Adrenal gland (tissue), 12 donors: Measurements from ENCODE around the gene BACE2. TPM values are rescaled to one million over a fixed set of nuclear protein-coding genes. Genes with fewer than 3 reads are reported as not detected.

ENCODE experiments used
- DNase-seq, 7 donors: peaks; one replicate each; pipeline ENCODE4 v3.0.0-alpha.2; 2019 to 2020
- H3K27ac ChIP-seq, 5 donors: fragments of 200-600 bp; sonication (generic) in 4 of 5; 1 replicate in 3 of 5; 2 replicates in 2 of 5; pipeline versions ENCODE4 v1.5.1 to v1.8.0; 2016 to 2020; ENCODE audit warnings: mild to moderate bottlenecking in 1 of 5
- H3K27me3 ChIP-seq: fragments of 200-600 bp; 2 replicates; pipeline ENCODE4 v1.8.0; 2021
- H3K36me3 ChIP-seq, 2 donors: fragments of 200-600 bp; replicated peaks in 1 of 2; 1 replicate in 1 of 2; 2 replicates in 1 of 2; pipeline versions ENCODE4 v1.5.1 to v1.8.0; 2018 to 2022
- H3K4me1 ChIP-seq, 2 donors: fragments of 200-600 bp; replicated peaks in 1 of 2; 1 replicate in 1 of 2; 2 replicates in 1 of 2; pipeline versions ENCODE4 v1.5.1 to v1.8.0; 2018 to 2021
- H3K4me3 ChIP-seq, 4 donors: fragments of 200-600 bp; sonication (generic) in 3 of 4; one replicate each; pipeline ENCODE4 v1.5.1; 2016 to 2018
- H3K9me3 ChIP-seq, 3 donors: fragments of 200-600 bp; sonication (generic) in 1 of 3; replicated peaks in 1 of 3; 1 replicate in 2 of 3; 2 replicates in 1 of 3; pipeline versions ENCODE4 v1.5.1 to v1.8.0; 2016 to 2021
- CTCF ChIP-seq, 6 experiments: fragments of 450-650 bp in 4 of 6; fragments of 200-600 bp in 2 of 6; sonication (generic) in 1 of 6; IDR thresholded peaks; 1 replicate in 5 of 6; 2 replicates in 1 of 6; pipeline versions ENCODE4 v1.5.1 to v1.8.0; 2016 to 2021; ENCODE audit warnings: antibody characterized with exemption in 6 of 6, mild to moderate bottlenecking in 2 of 6, moderate library complexity in 1 of 6
- POLR2A ChIP-seq, 2 donors: fragments of 450-650 bp; IDR thresholded peaks; one replicate each; pipeline ENCODE4 v1.6.1; 2017; ENCODE audit warnings: antibody characterized with exemption in 2 of 2, mild to moderate bottlenecking in 2 of 2, moderate library complexity in 1 of 2
- WGBS, 4 donors: extraction: QIAGEN DNeasy Blood & Tissue Kit in 2 of 4; methylation state at CpG; one replicate each; pipeline versions ENCODE4 v1.1.5 to v1.1.7; 2013 to 2017; 5-methylcytosine and 5-hydroxymethylcytosine counted together
- intact Hi-C, 2 donors: fragments of 100-400 bp; cut with DNase I; formaldehyde crosslinking; loops; one replicate each; pipeline versions ENCODE4 v1.14.1 to v1.15.0; 2022 to 2023
- polyA plus RNA-seq, 3 donors: library from polyadenylated mRNA; stranded (reverse); fragments of 200-250 nt in 2 of 3; fragments of 350-450 nt in 1 of 3; fragmentation: Illumina TruSeq in 1 of 3; extraction: RNeasy Lipid Tissue Mini Kit (QIAGEN cat#74804) in 1 of 3; gene quantifications; one replicate each; pipeline ENCODE4 v1.2.3, GENCODE V29; 2013 to 2014
- total RNA-seq, 9 donors: library from RNA; depleted of rRNA in 4 of 9; stranded (reverse); fragments of >200 nt in 4 of 9; fragments of 120-200 nt in 1 of 9; fragmentation: NEBNext Ultra II Directional in 1 of 9; extraction: Animal tissue kit (Norgen Biotek cat#: 25700) in 1 of 9; gene quantifications; one replicate each; pipeline versions ENCODE4 v1.1.0 to v1.2.4, GENCODE V29; 2013 to 2023
- donor health status: healthy with polysubstance abuse.
- donor health status: Bipolar disorder and iron deficiency.
- donor health status: DM: yes; HTN: yes; CAD: no.
- donor health status: DM: no; HTN: no; CAD: no.
- donor health status: DM: no; HTN: no; CAD: no.
- donor health status: DM: yes; HTN: yes; CAD: no.

BACE2 gene
- total and polyA plus RNA-seq, 12 donors = 3.9 to 24.4 (median 13.8) TPM

GRCh38 chr21:41317063-41317392 is 149.1 kb downstream of the BACE2 start:
- no peaks in the 10 kb centered on the region for H3K4me1 ChIP-seq
- 6 to 11% (median 11%) methylated on average over 15 to 19 of the region's 19 CpGs for WGBS, 4 donors
- no peaks in the 10 kb centered on the region for H3K36me3 ChIP-seq
- H3K27ac ChIP-seq = no peak overlapping the region
- no peak for DNase-seq
- H3K27me3 ChIP-seq = peaks cover 17% of the 10 kb centered on the region
- H3K4me3 ChIP-seq = no peak overlapping the region
- TF ChIP-seq POLR2A (IDR thresholded peaks at IDR 0.05) (no peak), CTCF (IDR thresholded peaks at IDR 0.05) (no peak)
- intact Hi-C loops = no loop called here
- no peaks in the 10 kb centered on the region for H3K9me3 ChIP-seq

GRCh38 chr21:41317458-41317857 is 149.5 kb downstream of the BACE2 start:
- WGBS, 4 donors = 74 to 79% (median 77%) methylated on average over 10 of the region's 10 CpGs
- Histone ChIP-seq H3K27me3 (peaks cover 17% of the 10 kb centered on the region), H3K27ac (no peak overlapping the region), H3K36me3 (no peaks in the 10 kb centered on the region), H3K9me3 (no peaks in the 10 kb centered on the region), H3K4me3 (no peak overlapping the region), H3K4me1 (no peaks in the 10 kb centered on the region)
- DNase-seq = no peak
- TF ChIP-seq POLR2A (IDR thresholded peaks at IDR 0.05) = no peak
- no peak for TF ChIP-seq CTCF (IDR thresholded peaks at IDR 0.05)
- intact Hi-C loops = no loop called here

- no peaks in the 10 kb centered on the region for H3K9me3 ChIP-seq
- H3K4me1 ChIP-seq = no peaks in the 10 kb centered on the region
- 81 to 94% (median 86%) methylated on average over 1 to 9 of the region's 9 CpGs for WGBS, 4 donors
- TF ChIP-seq CTCF (IDR thresholded peaks at IDR 0.05) = no peak
- TF ChIP-seq POLR2A (IDR thresholded peaks at IDR 0.05) = no peak
- H3K27me3 ChIP-seq = peaks cover 17% of the 10 kb centered on the region
- intact Hi-C loops = no loop called here
- H3K27ac ChIP-seq = no peak overlapping the region
- no peak overlapping the region for H3K4me3 ChIP-seq
- H3K36me3 ChIP-seq = no peaks in the 10 kb centered on the region
- DNase-seq = no peak
Observed at GRCh38 chr21:41318218-41318617, 150.3 kb downstream of the BACE2 start.

- no peaks in the 10 kb centered on the region for H3K9me3 ChIP-seq
- H3K4me3 ChIP-seq = no peak overlapping the region
- no peak overlapping the region for H3K27ac ChIP-seq
- TF ChIP-seq POLR2A (IDR thresholded peaks at IDR 0.05) (no peak), CTCF (IDR thresholded peaks at IDR 0.05) (no peak)
- H3K27me3 ChIP-seq = peaks cover 17% of the 10 kb centered on the region
- no peak for DNase-seq
- WGBS, 4 donors = 74 to 85% (median 80%) methylated on average over 6 to 7 of the region's 7 CpGs
- H3K4me1 ChIP-seq = no peaks in the 10 kb centered on the region
- H3K36me3 ChIP-seq = no peaks in the 10 kb centered on the region
- intact Hi-C loops = no loop called here
Observed at GRCh38 chr21:41319273-41319672, 151.3 kb downstream of the BACE2 start.
